Neural cell (in vitro differentiated cells): ENCODE results near the gene ASXL1. TPM values are rescaled to one million over a fixed set of nuclear protein-coding genes. Genes with fewer than 3 reads are reported as not detected.

Experiments
- H2AFZ ChIP-seq: fragments of 200-600, 300-800 bp; sonication (generic), shearing (Covaris generic); 2 replicates; pipeline ENCODE4 v1.6.0; 2014; ENCODE audit warnings: low read depth, mild to moderate bottlenecking, antibody characterized with exemption, low read length, moderate library complexity
- H3F3A ChIP-seq: fragments of 200-600 bp; shearing (Covaris generic); 2 replicates; pipeline ENCODE4 v1.6.1; 2016; ENCODE audit warnings: mild to moderate bottlenecking, moderate library complexity, mixed read lengths, antibody characterized with exemption, low read length; ENCODE audit not compliant: insufficient read depth, poor library complexity, severe bottlenecking
- H3K27ac ChIP-seq: fragments of 200-600, 300-800 bp; sonication (generic), shearing (Covaris generic); 2 replicates; pipeline ENCODE4 v1.5.1; 2014; ENCODE audit warnings: mild to moderate bottlenecking, low read length, moderate library complexity
- H3K27me3 ChIP-seq: fragments of 300-800, 200-600 bp; sonication (generic), shearing (Covaris generic); 2 replicates; pipeline ENCODE4 v1.6.0; 2014; ENCODE audit warnings: mild to moderate bottlenecking, low read depth, low read length, moderate library complexity; ENCODE audit not compliant: insufficient read depth
- H3K36me3 ChIP-seq: fragments of 300-800, 200-600 bp; sonication (generic), shearing (Covaris generic); 2 replicates; pipeline ENCODE4 v1.5.1; 2014; ENCODE audit warnings: mild to moderate bottlenecking, antibody characterized with exemption, low read length, moderate library complexity; ENCODE audit not compliant: insufficient read depth
- H3K4me2 ChIP-seq: fragments of 300-800, 200-600 bp; sonication (generic), shearing (Covaris generic); 2 replicates; pipeline ENCODE4 v1.6.0; 2014; ENCODE audit warnings: mild to moderate bottlenecking, low read length
- H3K4me3 ChIP-seq: fragments of 300-800, 200-600 bp; sonication (generic), shearing (Covaris generic); 2 replicates; pipeline ENCODE4 v1.5.1; 2014; ENCODE audit warnings: mild to moderate bottlenecking, low read length, moderate library complexity
- H3K79me2 ChIP-seq: fragments of 200-600 bp; shearing (Covaris generic); replicated peaks from 2 replicates; pipeline ENCODE4 v1.6.0; 2014; ENCODE audit warnings: mild to moderate bottlenecking, low read length, moderate library complexity; ENCODE audit not compliant: insufficient read depth
- H3K9ac ChIP-seq: fragments of 300-800, 200-600 bp; sonication (generic), shearing (Covaris generic); 2 replicates; pipeline ENCODE4 v1.6.1; 2016; ENCODE audit warnings: mild to moderate bottlenecking, low read length, mixed read lengths
- H3K9me2 ChIP-seq: fragments of 200-600 bp; shearing (Covaris generic); 2 replicates; pipeline ENCODE4 v1.6.1; 2016; ENCODE audit warnings: mild to moderate bottlenecking, low read length, mixed read lengths; ENCODE audit not compliant: insufficient read depth
- H3K9me3 ChIP-seq: fragments of 200-600, 300-800 bp; sonication (generic), shearing (Covaris generic); 2 replicates; pipeline ENCODE4 v1.6.1; 2016; ENCODE audit warnings: mild to moderate bottlenecking, mixed run types, low read length, moderate library complexity, mixed read lengths
- H4K20me1 ChIP-seq: fragments of 200-600 bp; shearing (Covaris generic); 2 replicates; pipeline ENCODE4 v1.6.1; 2016; ENCODE audit warnings: mild to moderate bottlenecking, mixed run types; ENCODE audit not compliant: insufficient read depth
- CTCF ChIP-seq: fragments of 450-650 bp; IDR thresholded peaks from 2 replicates; pipeline ENCODE4 v1.5.1; 2014; ENCODE audit warnings: antibody characterized with exemption, mild to moderate bottlenecking, moderate library complexity; ENCODE audit not compliant: poor library complexity, severe bottlenecking
- EP300 ChIP-seq: fragments of 450-650 bp; conservative IDR thresholded peaks from 2 replicates; pipeline ENCODE4 v1.6.1; 2014; ENCODE audit warnings: antibody characterized with exemption, mild to moderate bottlenecking, moderate library complexity; ENCODE audit not compliant: poor library complexity, severe bottlenecking
- EZH2 ChIP-seq: fragments of 200-600, 300-800 bp; shearing (Covaris generic), sonication (generic); IDR thresholded peaks from 2 replicates; pipeline ENCODE4 v1.6.1; 2014; ENCODE audit warnings: antibody characterized with exemption, low read length, borderline replicate concordance, mild to moderate bottlenecking; ENCODE audit not compliant: insufficient read depth, poor library complexity, severe bottlenecking
- MXI1 ChIP-seq: fragments of 450-650 bp; conservative IDR thresholded peaks from 2 replicates; pipeline ENCODE4 v1.6.1; 2014; ENCODE audit warnings: antibody characterized with exemption, mild to moderate bottlenecking; ENCODE audit not compliant: poor library complexity, severe bottlenecking
- POLR2AphosphoS5 ChIP-seq: IDR thresholded peaks from 2 replicates; pipeline ENCODE4 v1.6.1; 2012
- RAD21 ChIP-seq: fragments of 450-650 bp; conservative IDR thresholded peaks from 2 replicates; pipeline ENCODE4 v1.6.1; 2014; ENCODE audit warnings: antibody characterized with exemption, mild to moderate bottlenecking, moderate library complexity
- REST ChIP-seq: IDR thresholded peaks from 2 replicates; pipeline ENCODE4 v1.6.1; 2012; ENCODE audit warnings: borderline replicate concordance
- SMC3 ChIP-seq: fragments of 450-650 bp; conservative IDR thresholded peaks from 2 replicates; pipeline ENCODE4 v1.6.1; 2014; ENCODE audit warnings: antibody characterized with exemption, mild to moderate bottlenecking, moderate library complexity; ENCODE audit not compliant: poor library complexity
- TAF1 ChIP-seq: IDR thresholded peaks from 2 replicates; pipeline ENCODE4 v1.6.1; 2012; ENCODE audit warnings: low read depth
- polyA plus RNA-seq: library from polyadenylated mRNA; depleted of rRNA; stranded (reverse); fragments of >200 nt; gene quantifications from 2 replicates; pipeline ENCODE4 v1.2.3, GENCODE V29; 2014

ASXL1 gene
- polyA plus RNA-seq, 1 donor from 2014 or later: 45.9 TPM

DNA sequence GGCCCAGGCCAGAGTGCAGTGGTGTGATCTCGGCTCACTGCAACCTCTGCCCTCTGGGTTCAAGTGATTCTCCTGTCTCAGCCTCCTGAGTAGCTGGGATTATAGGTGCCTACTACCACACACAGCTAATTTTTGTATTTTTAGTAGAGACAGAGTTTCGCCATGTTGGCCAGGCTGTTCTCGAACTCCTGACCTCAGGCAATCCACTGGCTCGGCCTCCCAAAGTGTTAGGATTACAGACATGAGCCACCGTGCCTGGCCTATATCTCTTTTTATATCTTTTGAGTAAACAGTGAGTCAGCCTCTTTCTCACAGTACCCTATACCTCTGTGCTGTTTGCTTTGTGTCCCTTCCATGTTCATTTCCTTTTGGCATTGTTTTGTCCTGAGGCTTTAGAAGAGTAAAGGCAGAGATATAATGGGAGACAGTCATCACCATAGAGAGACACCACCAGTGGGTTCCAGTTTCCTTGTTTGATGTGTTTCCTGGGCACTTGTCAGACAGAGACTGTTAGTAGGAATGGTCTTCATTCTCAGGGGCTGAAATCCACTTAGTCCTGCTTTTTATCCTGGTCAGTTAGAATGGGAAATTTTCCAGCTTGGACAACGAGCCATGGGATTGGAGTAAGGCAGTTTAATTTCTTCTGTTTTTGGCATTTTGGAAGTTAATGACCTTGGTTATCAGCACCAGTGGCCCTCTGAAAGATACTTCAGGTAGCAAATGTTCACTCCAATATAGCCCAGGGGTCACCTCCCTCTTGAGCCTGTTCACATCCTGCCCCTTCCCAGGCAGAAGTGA, 32.2 kb upstream of the ASXL1 start:
- Histone ChIP-seq H3K9me3 (no peaks in the 10 kb centered on the region), H3K79me2 (no peaks in the 10 kb centered on the region), H3K36me3 (no peaks in the 10 kb centered on the region), H3K4me3 (no peak overlapping the region), H3K27me3 (no peaks in the 10 kb centered on the region), H3F3A (no peaks in the 10 kb centered on the region), H3K9ac (no peak overlapping the region), H3K4me2 (no peak overlapping the region), H3K9me2 (no peaks in the 10 kb centered on the region), H4K20me1 (no peaks in the 10 kb centered on the region), H3K27ac (no peak overlapping the region), H2AFZ (no peak overlapping the region)
- TF ChIP-seq EP300 (no peak), MXI1 (no peak), TAF1 (no peak), SMC3 (no peak), CTCF (no peak), REST (no peak), EZH2 (no peak), POLR2AphosphoS5 (no peak), RAD21 (no peak)

GRCh38 chr20:32326504-32326845, 31.7 kb upstream of the ASXL1 start:
- H3K4me3 ChIP-seq: no peak overlapping the region
- no peak overlapping the region for H3K4me2 ChIP-seq
- H3K9me2 ChIP-seq: no peaks in the 10 kb centered on the region
- H3F3A ChIP-seq: no peaks in the 10 kb centered on the region
- H2AFZ ChIP-seq: no peak overlapping the region
- H4K20me1 ChIP-seq: no peaks in the 10 kb centered on the region
- H3K27me3 ChIP-seq: no peaks in the 10 kb centered on the region
- H3K9me3 ChIP-seq: no peaks in the 10 kb centered on the region
- no peaks in the 10 kb centered on the region for H3K36me3 ChIP-seq
- H3K27ac ChIP-seq: no peak overlapping the region
- TF ChIP-seq TAF1 (no peak), REST (no peak), EZH2 (no peak), SMC3 (no peak), MXI1 (no peak), POLR2AphosphoS5 (no peak), RAD21 (no peak), CTCF (no peak), EP300 (no peak)
- no peak overlapping the region for H3K9ac ChIP-seq
- H3K79me2 ChIP-seq: no peaks in the 10 kb centered on the region
